Epithelial cell of esophagus (primary cell): ENCODE results near the gene RALGPS1.
A peak's percentile ranks its signal among the peaks of the same experiment; 100 is the strongest.

Experiments
- DNase-seq: peaks from one replicate; pipeline ENCODE4 v3.0.0; 2010; ENCODE audit warnings: low read depth
- H3K4me3 ChIP-seq: 2 replicates; pipeline ENCODE4 v1.5.1; 2011; ENCODE audit warnings: mild to moderate bottlenecking, low read length, control low read depth
- CTCF ChIP-seq: IDR thresholded peaks from 2 replicates; pipeline ENCODE4 v1.5.1; 2011; ENCODE audit warnings: low read depth, mild to moderate bottlenecking, low read length, control low read depth, inconsistent platforms; ENCODE audit not compliant: insufficient read depth; ENCODE audit errors: missing control alignments

The RALGPS1 gene

GRCh38 chr9:127224178-127224882, 309.7 kb downstream of the RALGPS1 start:
- peak; percentile 88 for DNase-seq
- H3K4me3 ChIP-seq, result peak overlapping the region; percentile 63
- no peak for TF ChIP-seq CTCF

- peak; percentile 94 for DNase-seq
- TF ChIP-seq CTCF, result no peak
- peak overlapping the region; percentile 63 for H3K4me3 ChIP-seq
Measured at GRCh38 chr9:127224883-127225739, 310.5 kb downstream of the RALGPS1 start.

GRCh38 chr9:127225801-127226625, 311.4 kb downstream of the RALGPS1 start:
- peak; percentile 17 for DNase-seq
- no peak for TF ChIP-seq CTCF
- H3K4me3 ChIP-seq, result peak overlapping the region; percentile 52

- no peak for TF ChIP-seq CTCF
- no peak overlapping the region for H3K4me3 ChIP-seq
- DNase-seq, result no peak
Measured at GRCh38 chr9:127229691-127230417, 315.3 kb downstream of the RALGPS1 start.

GRCh38 chr9:127231666-127232065, 317.1 kb downstream of the RALGPS1 start:
- no peak for TF ChIP-seq CTCF
- H3K4me3 ChIP-seq, result no peak overlapping the region
- DNase-seq, result no peak

- no peak for TF ChIP-seq CTCF
- H3K4me3 ChIP-seq, result no peak overlapping the region
- no peak for DNase-seq
Measured at GRCh38 chr9:127232833-127233549, 318.4 kb downstream of the RALGPS1 start.
